Loucy (cell line): ENCODE measurements around the gene LARP4B.

Experiments
- H2AFZ ChIP-seq: fragments of 200-600 bp; sonication (generic); 2 replicates; pipeline ENCODE4 v1.6.0; 2016; ENCODE audit warnings: antibody characterized with exemption, mild to moderate bottlenecking, low read length, moderate library complexity
- H3F3A ChIP-seq: fragments of 200-600 bp; 2 replicates; pipeline ENCODE4 v1.6.0; 2016; ENCODE audit warnings: antibody characterized with exemption, low read depth, mild to moderate bottlenecking
- H3K27me3 ChIP-seq: fragments of 200-600 bp; sonication (generic); 2 replicates; pipeline ENCODE4 v1.6.1; 2014; ENCODE audit warnings: low read length, mild to moderate bottlenecking; ENCODE audit not compliant: insufficient read depth, poor library complexity, severe bottlenecking
- H3K36me3 ChIP-seq: fragments of 200-600 bp; sonication (generic); 2 replicates; pipeline ENCODE4 v1.6.1; 2016; ENCODE audit warnings: low read length; ENCODE audit not compliant: insufficient read depth
- H3K4me1 ChIP-seq: fragments of 200-600 bp; sonication (generic); 2 replicates; pipeline ENCODE4 v1.5.1; 2014; ENCODE audit warnings: low read length, mild to moderate bottlenecking; ENCODE audit not compliant: insufficient read depth, poor library complexity, severe bottlenecking
- H3K4me2 ChIP-seq: fragments of 200-600 bp; sonication (generic); 2 replicates; pipeline ENCODE4 v1.6.0; 2014; ENCODE audit warnings: antibody characterized with exemption, low read length, low read depth, mild to moderate bottlenecking; ENCODE audit not compliant: poor library complexity, severe bottlenecking
- H3K4me3 ChIP-seq: fragments of 200-600 bp; sonication (generic); 2 replicates; pipeline ENCODE4 v1.5.1; 2014; ENCODE audit warnings: low read length, mild to moderate bottlenecking, mixed read lengths; ENCODE audit not compliant: poor library complexity, severe bottlenecking
- H3K79me2 ChIP-seq: fragments of 200-600 bp; sonication (generic); 2 replicates; pipeline ENCODE4 v1.6.1; 2014; ENCODE audit warnings: low read length; ENCODE audit not compliant: insufficient read depth
- H3K9ac ChIP-seq: fragments of 200-600 bp; sonication (generic); 2 replicates; pipeline ENCODE4 v1.6.0; 2014; ENCODE audit warnings: mild to moderate bottlenecking, low read depth, low read length, moderate library complexity; ENCODE audit not compliant: poor library complexity, severe bottlenecking
- H3K9me2 ChIP-seq: fragments of 200-600 bp; sonication (generic); replicated peaks from 2 replicates; pipeline ENCODE4 v1.6.1; 2016; ENCODE audit warnings: low read depth, low read length, mixed read lengths
- H3K9me3 ChIP-seq: fragments of 200-600 bp; sonication (generic); 2 replicates; pipeline ENCODE4 v1.6.1; 2014; ENCODE audit warnings: mild to moderate bottlenecking, antibody characterized with exemption, low read length, low read depth; ENCODE audit not compliant: insufficient read depth
- H4K20me1 ChIP-seq: fragments of 200-600 bp; sonication (generic); 2 replicates; pipeline ENCODE4 v1.6.0; 2014; ENCODE audit warnings: antibody characterized with exemption, low read length, mild to moderate bottlenecking; ENCODE audit not compliant: insufficient read depth, poor library complexity, severe bottlenecking
- CTCF ChIP-seq: fragments of 200-600 bp; sonication (generic); conservative IDR thresholded peaks from 2 replicates; pipeline ENCODE4 v1.5.1; 2014; ENCODE audit warnings: mild to moderate bottlenecking, antibody characterized with exemption, low read length
- EZH2phosphoT487 ChIP-seq: fragments of 200-600 bp; IDR thresholded peaks from 2 replicates; pipeline ENCODE4 v1.6.1; 2018; ENCODE audit warnings: antibody characterized with exemption, mild to moderate bottlenecking, moderate library complexity, borderline replicate concordance

LARP4B gene

GRCh38 chr10:932589-932988 lies 1.1 kb upstream of the LARP4B start:
- H4K20me1 ChIP-seq = peaks cover 31% of the 10 kb centered on the region
- H3K9me3 ChIP-seq = no peaks in the 10 kb centered on the region
- H3K4me3 ChIP-seq = peak overlapping the region; percentile 89
- no peak for TF ChIP-seq CTCF
- no peak for TF ChIP-seq EZH2phosphoT487
- H3K4me2 ChIP-seq = peak overlapping the region; percentile 47
- H2AFZ ChIP-seq = no peak overlapping the region
- H3K9ac ChIP-seq = peak overlapping the region; percentile 96
- peaks cover 41% of the 10 kb centered on the region for H3K79me2 ChIP-seq
- H3K36me3 ChIP-seq = no peaks in the 10 kb centered on the region
- H3F3A ChIP-seq = no peaks in the 10 kb centered on the region
- H3K4me1 ChIP-seq = peaks cover 25% of the 10 kb centered on the region
- no peaks in the 10 kb centered on the region for H3K27me3 ChIP-seq
- no peaks in the 10 kb centered on the region for H3K9me2 ChIP-seq

GRCh38 chr10:930625-931325 lies 730 bp downstream of the LARP4B start:
- peak overlapping the region; percentile 84 for H3K9ac ChIP-seq
- peaks cover 6% of the 10 kb centered on the region; the same call in 1 of the 2 replicates for H3K36me3 ChIP-seq
- peak overlapping the region; percentile 84 for H3K4me3 ChIP-seq
- H3K4me2 ChIP-seq = peak overlapping the region; percentile 85
- no peaks in the 10 kb centered on the region for H3K9me3 ChIP-seq
- H3K27me3 ChIP-seq = no peaks in the 10 kb centered on the region
- H2AFZ ChIP-seq = no peak overlapping the region
- H4K20me1 ChIP-seq = peaks cover 49% of the 10 kb centered on the region
- no peaks in the 10 kb centered on the region for H3K9me2 ChIP-seq
- H3F3A ChIP-seq = no peaks in the 10 kb centered on the region
- no peak for TF ChIP-seq EZH2phosphoT487
- no peak for TF ChIP-seq CTCF
- peaks cover 42% of the 10 kb centered on the region for H3K4me1 ChIP-seq
- H3K79me2 ChIP-seq = peaks cover 59% of the 10 kb centered on the region

GRCh38 chr10:929960-930624 lies 1.4 kb downstream of the LARP4B start:
- Histone ChIP-seq H3K36me3 (peaks cover 7% of the 10 kb centered on the region; the same call in 1 of the 2 replicates), H3K4me1 (peaks cover 49% of the 10 kb centered on the region)

More at GRCh38 chr10:929960-930624, 1.4 kb downstream of the LARP4B start:
- Histone ChIP-seq H4K20me1 (peaks cover 56% of the 10 kb centered on the region), H3K79me2 (peaks cover 66% of the 10 kb centered on the region), H3K9ac (peak overlapping the region; percentile 84), H3K9me3 (no peaks in the 10 kb centered on the region), H3K27me3 (no peaks in the 10 kb centered on the region), H3K4me3 (peak overlapping the region; percentile 84), H3F3A (no peaks in the 10 kb centered on the region), H2AFZ (no peak overlapping the region), H3K4me2 (peak overlapping the region; percentile 85), H3K9me2 (no peaks in the 10 kb centered on the region)
- no peak for TF ChIP-seq EZH2phosphoT487
- no peak for TF ChIP-seq CTCF
